Left kidney (tissue), 8 donors: ENCODE data around the gene OR51G1. TPM values are rescaled to one million over a fixed set of nuclear protein-coding genes. Genes with fewer than 3 reads are reported as not detected.
"Not testable (repeated sequence)": the region's sequence is repeated elsewhere in the genome, so short reads cannot be mapped to it uniquely, and the experiment has no call there.

Source experiments
- DNase-seq: peaks from one replicate; pipeline ENCODE4 v3.0.0-alpha.2; 2013
- long read RNA-seq, 8 donors: transcript quantifications; one replicate each; lab custom pipeline, GENCODE V29; 2026
- polyA plus RNA-seq: library from polyadenylated mRNA; unstranded; fragments of 120-200 nt; gene quantifications from one replicate; pipeline ENCODE4 v1.2.1, GENCODE V29; 2013; ENCODE audit not compliant: insufficient read length

Gene OR51G1
- polyA plus RNA-seq, result not detected
- long read RNA-seq, donor 1, result 0 reads
- long read RNA-seq, donor 2, result 0 reads
- long read RNA-seq, donor 3, result 0 reads
- long read RNA-seq, donor 4, result 0 reads
- long read RNA-seq, donor 5, result 0 reads
- long read RNA-seq, donor 6, result 0 reads
- long read RNA-seq, donor 7, result 0 reads
- long read RNA-seq, donor 8, result 0 reads

DNA sequence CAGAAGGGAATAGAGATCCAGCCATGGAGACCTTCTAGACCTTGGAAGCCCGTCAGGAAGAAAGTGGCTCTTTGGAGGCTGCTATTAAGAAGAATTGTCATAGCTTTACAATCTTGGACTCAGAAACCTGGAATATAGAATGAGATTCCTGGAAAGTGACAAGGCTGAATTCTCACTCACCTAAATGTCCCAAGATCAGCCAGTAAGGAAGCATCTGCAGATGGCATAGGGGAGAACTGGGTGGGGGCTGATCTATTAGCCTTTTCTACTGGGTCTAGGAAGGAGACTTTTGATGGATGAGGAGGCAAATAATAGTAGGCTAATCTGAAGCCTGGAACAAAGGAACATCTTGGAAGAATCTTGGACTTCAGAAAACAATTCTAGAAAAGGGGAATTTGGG is at the start of gene OR51G1:
TSS of gene OR51G1 (minus strand) at position 101 of the 400 bp plus-strand sequence. CDS start at position 101, 0 bp downstream.
- no peak for DNase-seq

GRCh38 chr11:4962816-4963215 is 38.7 kb upstream of the OR51G1 start:
- DNase-seq, result no peak

DNA sequence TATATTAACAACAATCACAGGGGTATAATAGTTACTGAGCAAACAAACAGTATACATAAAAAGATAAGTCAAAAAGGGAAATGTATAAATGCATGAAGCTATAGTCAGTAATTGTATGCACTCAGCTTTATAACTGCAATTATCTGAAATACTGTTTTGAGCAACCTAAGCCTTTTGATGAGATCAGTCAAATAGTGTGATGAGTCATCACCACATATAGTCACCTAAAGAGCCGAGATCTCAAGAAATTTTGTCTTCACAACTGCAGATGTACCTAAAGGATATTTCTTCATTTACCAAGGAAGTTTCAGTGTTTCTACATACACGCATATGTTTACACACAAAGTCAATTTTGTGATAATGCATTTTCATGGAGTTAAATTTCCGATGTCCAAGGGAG is 36.7 kb upstream of the OR51G1 start:
- DNase-seq, result no peak

DNA sequence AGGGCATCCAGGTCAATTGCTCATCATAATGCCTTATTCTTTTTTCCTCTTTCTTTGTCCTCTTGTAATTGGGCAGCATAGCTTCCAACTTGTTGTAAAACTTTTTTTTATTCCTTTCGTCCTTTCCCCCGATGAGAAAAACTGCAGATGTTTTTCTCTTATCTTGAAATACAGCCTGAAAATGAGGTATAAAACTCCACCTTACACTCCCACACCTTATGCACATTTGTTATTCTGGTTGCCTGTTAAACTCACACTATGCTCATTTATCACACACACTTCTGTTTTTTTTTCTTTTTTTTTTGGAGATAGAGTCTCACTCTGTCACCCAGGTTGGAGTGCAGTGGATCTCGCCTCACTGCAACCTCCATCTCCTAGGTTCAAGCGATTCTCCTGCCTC is 33.3 kb upstream of the OR51G1 start:
- DNase-seq, result no peak

DNA sequence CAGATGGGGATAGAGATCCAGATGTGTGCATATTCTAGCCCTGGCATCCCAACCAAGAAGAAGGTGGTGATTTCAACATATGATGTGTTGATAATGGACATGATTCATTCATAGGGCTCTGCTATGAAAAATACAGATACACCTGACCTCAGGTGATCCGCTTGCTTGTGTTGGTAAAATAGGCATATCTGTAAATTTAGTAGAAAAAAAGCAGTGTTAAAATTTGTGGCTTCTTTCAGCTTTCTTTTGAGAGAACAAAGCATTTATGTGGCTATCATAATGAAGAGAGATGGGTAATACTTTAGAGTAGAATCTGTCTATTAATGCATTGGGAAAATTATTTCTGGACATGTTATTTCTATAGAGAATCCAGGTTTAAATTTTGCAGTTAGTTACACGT is 31.5 kb upstream of the OR51G1 start, which contains the start of gene OR51A2:
TSS of gene OR51A2 (minus strand) at position 101 of the 400 bp plus-strand sequence. CDS start at position 101, 0 bp downstream.
- DNase-seq, result not testable (repeated sequence)

- DNase-seq, result no peak
Measured at GRCh38 chr11:4947505-4947904, 23.4 kb upstream of the OR51G1 start, which contains the start of gene OR51A4. Gene OR51A4 (minus strand): TSS chr11:4947605. CDS start chr11:4947100, 505 bp downstream.

GRCh38 chr11:4936745-4937144 is 12.6 kb upstream of the OR51G1 start:
- no peak for DNase-seq

DNA sequence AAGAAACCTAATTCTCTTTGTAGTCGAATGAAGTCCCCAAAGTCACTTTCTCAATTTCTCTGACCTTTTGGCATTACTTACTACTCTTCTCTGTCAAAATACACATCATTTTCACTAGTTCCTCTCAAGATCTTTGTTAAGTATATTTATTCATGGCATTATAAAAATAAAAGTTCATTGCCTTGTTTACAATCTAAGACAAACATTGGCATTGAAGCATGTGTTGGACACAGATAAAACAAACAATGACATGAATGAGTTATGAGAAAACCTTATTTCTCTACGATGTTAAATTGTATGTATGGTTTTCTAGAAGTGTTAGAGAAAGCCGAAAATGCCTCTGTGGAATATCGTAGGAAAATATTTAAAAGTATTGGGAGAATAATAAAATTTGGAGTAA is 8.6 kb upstream of the OR51G1 start:
- no peak for DNase-seq

GRCh38 chr11:4926608-4927007 is 2.5 kb upstream of the OR51G1 start:
- DNase-seq, result no peak

GRCh38 chr11:4922304-4922703 is 1.8 kb downstream of the OR51G1 start:
- DNase-seq, result no peak

GRCh38 chr11:4921796-4922195 is 2.3 kb downstream of the OR51G1 start:
- no peak for DNase-seq

- no peak for DNase-seq
Measured at GRCh38 chr11:4919250-4919649, 4.9 kb downstream of the OR51G1 start, which contains the start of gene OR51G2. Gene OR51G2 (minus strand): TSS chr11:4919350. CDS start chr11:4915663, 3,687 bp downstream.

- DNase-seq, result peak; percentile 13
Measured at GRCh38 chr11:4916581-4916980, 7.6 kb downstream of the OR51G1 start.

DNA sequence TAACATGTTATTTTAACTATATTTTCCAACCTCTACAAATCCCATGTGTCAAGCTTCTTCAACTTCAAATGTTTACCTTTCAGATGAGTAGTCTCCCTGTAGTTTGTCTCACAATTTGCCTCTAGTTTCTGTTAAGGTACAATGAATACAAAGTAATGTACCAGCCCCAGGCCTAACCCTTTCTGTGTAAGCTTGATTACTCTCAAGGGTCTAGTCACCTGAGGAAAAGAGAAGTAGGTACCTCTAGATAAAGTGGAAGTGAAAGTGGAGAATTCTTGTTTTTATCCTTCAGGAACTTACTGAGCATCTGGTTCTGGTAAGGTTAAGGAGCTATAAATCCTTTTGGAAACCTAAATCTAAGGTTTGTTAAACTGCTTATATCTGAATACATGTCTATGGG is 20.7 kb downstream of the OR51G1 start, which contains the start of gene OR51A7:
TSS of gene OR51A7 (plus strand) at position 300 of the 400 bp plus-strand sequence. CDS start 3,587 bp downstream, outside the sequence.
- no peak for DNase-seq

- no peak for DNase-seq
Measured at GRCh38 chr11:4891996-4892640, 32.0 kb downstream of the OR51G1 start.

DNA sequence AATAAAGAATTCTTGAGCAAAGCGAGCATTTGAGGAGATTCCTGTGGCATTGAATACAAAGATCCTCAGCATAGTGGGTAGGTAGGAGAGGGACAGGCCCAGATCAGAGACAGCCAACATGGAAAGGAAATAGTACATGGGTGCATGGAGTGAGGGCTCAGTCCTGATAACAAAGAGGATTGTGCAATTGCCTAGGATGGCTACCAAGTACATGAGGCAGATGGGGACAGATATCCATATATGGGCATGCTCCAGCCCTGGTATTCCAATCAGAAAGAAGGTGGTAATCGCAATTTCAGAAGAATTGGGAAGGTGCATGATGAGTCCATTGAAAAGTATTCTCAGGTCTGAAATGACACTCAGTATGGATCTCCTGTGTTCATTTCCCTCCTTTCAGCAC is 33.9 kb downstream of the OR51G1 start:
- no peak for DNase-seq

DNA sequence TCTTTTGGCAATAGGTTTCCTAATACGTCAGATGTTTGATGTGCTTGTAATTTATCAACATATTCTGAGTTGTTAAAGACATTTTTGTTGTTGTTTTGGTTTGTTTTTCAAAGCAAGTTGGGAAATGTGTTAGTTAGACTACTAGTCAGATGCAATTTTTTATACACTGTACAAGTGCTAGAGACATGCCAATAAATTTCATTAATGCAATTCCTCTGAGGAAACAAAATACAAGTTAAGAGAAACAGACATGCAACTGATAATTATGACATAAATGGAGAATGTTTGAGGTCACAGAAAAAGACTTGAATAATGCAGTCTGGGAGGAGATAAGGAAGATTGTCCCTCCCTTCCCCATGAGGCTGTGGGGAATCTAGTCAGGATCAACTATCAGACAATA is 36.5 kb downstream of the OR51G1 start:
- DNase-seq, result no peak

DNA sequence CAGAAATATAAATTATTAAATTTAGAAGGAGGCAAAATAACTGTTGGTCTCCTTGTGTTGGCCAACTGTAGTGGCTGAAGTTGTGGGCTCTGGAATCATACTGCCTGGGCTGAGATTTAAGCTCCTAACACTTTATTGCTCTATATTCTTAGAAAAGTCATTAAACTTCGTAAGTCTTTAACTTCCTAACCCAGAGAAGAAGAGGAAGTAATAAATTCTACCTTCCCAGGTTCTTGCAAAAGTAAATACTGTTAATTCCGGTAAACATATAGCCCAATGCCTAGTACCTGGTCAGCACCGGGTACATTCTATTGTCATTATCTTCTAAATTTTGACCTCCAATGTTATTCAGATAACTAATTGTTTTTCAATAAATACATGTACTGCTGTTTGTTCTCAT is 38.0 kb downstream of the OR51G1 start:
- DNase-seq, result no peak

- DNase-seq, result no peak
Measured at GRCh38 chr11:4884361-4884760, 39.8 kb downstream of the OR51G1 start.

- no peak for DNase-seq
Measured at GRCh38 chr11:4882543-4882942, 41.6 kb downstream of the OR51G1 start.

GRCh38 chr11:4881860-4882500 is 42.2 kb downstream of the OR51G1 start, which contains the start of gene OR51T1:
Gene OR51T1 (plus strand): TSS chr11:4881900. CDS start chr11:4881900, 0 bp downstream.
- peak; percentile 12 for DNase-seq

DNA sequence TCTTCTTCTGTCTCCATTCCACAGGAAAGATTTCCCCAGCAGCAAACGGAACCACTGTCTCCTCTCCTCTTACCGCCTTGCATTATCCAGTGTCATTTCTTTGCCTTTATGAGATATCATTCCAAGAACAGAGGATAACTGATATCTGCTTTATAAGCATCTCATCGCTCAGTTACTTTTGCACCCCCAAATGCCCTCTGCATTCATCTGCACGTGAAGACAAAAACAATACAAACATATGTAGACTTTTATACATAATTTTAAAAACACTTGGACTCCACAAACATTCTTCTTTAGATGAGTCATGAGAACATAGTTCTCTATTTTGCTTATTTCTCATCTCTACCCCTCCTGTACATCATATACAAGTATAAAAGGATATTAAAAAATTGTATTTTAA is 43.0 kb downstream of the OR51G1 start:
- DNase-seq, result no peak
